ENCODE results near the gene FRS3.

Gene FRS3

DNA sequence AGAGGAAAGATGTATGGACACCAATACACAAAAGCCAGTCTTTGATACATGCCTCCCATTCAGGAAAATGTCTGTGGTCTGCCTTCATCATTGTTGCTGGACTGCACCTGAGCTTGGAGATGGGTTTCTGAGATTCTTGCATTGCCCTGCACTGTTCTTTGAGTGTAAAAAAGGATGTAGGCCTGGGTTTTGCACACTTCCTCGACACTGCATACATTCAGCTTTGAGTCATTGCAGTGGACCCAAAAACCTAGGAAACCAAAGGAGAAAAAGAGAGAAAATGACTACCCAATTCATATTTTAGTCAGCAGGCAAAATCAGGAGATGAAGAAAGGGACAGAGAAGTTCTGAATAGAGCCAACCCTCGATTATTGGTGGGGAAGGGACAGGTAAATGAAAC is 16.8 kb upstream of the FRS3 start:
- no peak for TF ChIP-seq ZNF384 (IDR thresholded peaks at IDR 0.05)
- TF ChIP-seq BHLHE40 (IDR thresholded peaks at IDR 0.05; ENCODE audit: borderline replicate concordance), result no peak
- TF ChIP-seq CTBP1 (IDR thresholded peaks at IDR 0.05; ENCODE audit: borderline replicate concordance), result no peak
- no peak for TF ChIP-seq TARDBP (IDR thresholded peaks at IDR 0.05)
- TF ChIP-seq FOXM1 (IDR thresholded peaks at IDR 0.05; ENCODE audit: borderline replicate concordance), result no peak
- TF ChIP-seq HDGF (IDR thresholded peaks at IDR 0.05; ENCODE audit: borderline replicate concordance), result no peak
- TF ChIP-seq SP1 (IDR thresholded peaks at IDR 0.05), result no peak
- TF ChIP-seq ARNT (IDR thresholded peaks at IDR 0.05), result no peak
- no peak for TF ChIP-seq ELF4 (IDR thresholded peaks at IDR 0.05)
- no peak for TF ChIP-seq SUZ12 (IDR thresholded peaks at IDR 0.05)
- no peak for TF ChIP-seq L3MBTL2 (conservative IDR thresholded peaks at IDR 0.05)
- no peak for TF ChIP-seq FOXA1 (IDR thresholded peaks at IDR 0.05)
- DNase-seq (ENCODE audit: extremely low spot score), result no peak
- POLR2A ChIA-PET, result interaction anchor here (0.7 kb wide), 1 partner anchor 9 kb away, joined by 4 read pairs; the partner anchor contains the start of gene TOMM6
- CTCF ChIA-PET, result no interaction called here

DNA sequence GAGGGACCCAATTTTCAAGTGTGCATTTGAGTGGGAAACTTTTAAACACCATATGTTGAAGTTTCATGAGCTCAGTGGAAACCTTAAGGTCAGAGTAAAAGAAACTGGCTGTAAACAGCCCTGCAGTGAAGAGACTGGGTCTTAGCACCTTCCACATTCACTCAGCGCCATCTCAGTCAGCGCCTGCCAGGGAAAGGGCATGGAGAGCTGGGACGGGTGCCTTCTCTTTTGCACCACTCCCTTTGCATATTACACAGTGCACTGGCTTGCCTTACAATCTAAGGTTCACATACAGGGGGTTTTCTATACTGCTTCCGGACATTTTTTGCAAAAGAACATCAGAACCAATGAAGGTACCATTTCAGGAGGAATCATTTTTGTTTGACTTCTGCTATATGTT is 12.3 kb upstream of the FRS3 start:
- POLR2A ChIA-PET, result no interaction called here
- CTCF ChIA-PET, result no interaction called here
- TF ChIP-seq, protein P1, sequence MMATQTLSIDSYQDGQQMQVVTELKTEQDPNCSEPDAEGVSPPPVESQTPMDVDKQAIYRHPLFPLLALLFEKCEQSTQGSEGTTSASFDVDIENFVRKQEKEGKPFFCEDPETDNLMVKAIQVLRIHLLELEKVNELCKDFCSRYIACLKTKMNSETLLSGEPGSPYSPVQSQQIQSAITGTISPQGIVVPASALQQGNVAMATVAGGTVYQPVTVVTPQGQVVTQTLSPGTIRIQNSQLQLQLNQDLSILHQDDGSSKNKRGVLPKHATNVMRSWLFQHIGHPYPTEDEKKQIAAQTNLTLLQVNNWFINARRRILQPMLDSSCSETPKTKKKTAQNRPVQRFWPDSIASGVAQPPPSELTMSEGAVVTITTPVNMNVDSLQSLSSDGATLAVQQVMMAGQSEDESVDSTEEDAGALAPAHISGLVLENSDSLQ (IDR thresholded peaks at IDR 0.05), result no peak
- TF ChIP-seq NFRKB (IDR thresholded peaks at IDR 0.05) (no peak), FOXK2 (IDR thresholded peaks at IDR 0.05) (no peak), BHLHE40 (IDR thresholded peaks at IDR 0.05; ENCODE audit: borderline replicate concordance) (no peak), TARDBP (IDR thresholded peaks at IDR 0.05) (no peak), LEF1 (IDR thresholded peaks at IDR 0.05; ENCODE audit: borderline replicate concordance) (no peak), ZNF384 (IDR thresholded peaks at IDR 0.05) (no peak), FOXM1 (IDR thresholded peaks at IDR 0.05; ENCODE audit: borderline replicate concordance) (no peak), SP1 (IDR thresholded peaks at IDR 0.05) (no peak), CTBP1 (IDR thresholded peaks at IDR 0.05; ENCODE audit: borderline replicate concordance) (no peak), SUZ12 (IDR thresholded peaks at IDR 0.05) (no peak), FOXA1 (IDR thresholded peaks at IDR 0.05) (no peak), HDGF (IDR thresholded peaks at IDR 0.05; ENCODE audit: borderline replicate concordance) (no peak), ARNT (IDR thresholded peaks at IDR 0.05) (no peak), L3MBTL2 (conservative IDR thresholded peaks at IDR 0.05) (no peak), ELF4 (IDR thresholded peaks at IDR 0.05) (no peak)
- DNase-seq (ENCODE audit: extremely low spot score), result no peak

DNA sequence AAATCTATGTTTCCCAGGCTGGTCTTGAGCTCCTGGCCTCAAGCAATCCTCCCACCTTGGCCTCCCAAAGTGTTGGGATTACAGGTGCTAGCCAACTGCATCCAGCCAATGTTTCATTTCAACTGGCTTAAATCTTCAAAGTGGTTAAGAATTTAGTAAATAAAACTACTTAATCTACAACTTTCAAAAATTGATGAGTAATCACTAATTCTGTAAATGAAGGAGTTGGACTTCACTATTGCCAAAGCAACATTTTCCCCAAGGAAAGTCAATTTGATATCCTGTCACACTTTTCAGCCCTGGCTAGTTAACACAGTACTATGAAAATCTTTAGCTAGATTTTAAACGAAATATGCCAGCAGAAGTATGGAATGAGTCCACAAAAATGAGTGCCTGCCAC is 11.6 kb upstream of the FRS3 start:
- ChIA-PET CTCF (no interaction called here), POLR2A (no interaction called here)
- no peak for DNase-seq (ENCODE audit: extremely low spot score)
- TF ChIP-seq ZNF384 (IDR thresholded peaks at IDR 0.05), result no peak
- TF ChIP-seq, protein P1 (IDR thresholded peaks at IDR 0.05), result no peak
- no peak for TF ChIP-seq FOXM1 (IDR thresholded peaks at IDR 0.05; ENCODE audit: borderline replicate concordance)
- no peak for TF ChIP-seq BHLHE40 (IDR thresholded peaks at IDR 0.05; ENCODE audit: borderline replicate concordance)
- no peak for TF ChIP-seq CTBP1 (IDR thresholded peaks at IDR 0.05; ENCODE audit: borderline replicate concordance)

DNA sequence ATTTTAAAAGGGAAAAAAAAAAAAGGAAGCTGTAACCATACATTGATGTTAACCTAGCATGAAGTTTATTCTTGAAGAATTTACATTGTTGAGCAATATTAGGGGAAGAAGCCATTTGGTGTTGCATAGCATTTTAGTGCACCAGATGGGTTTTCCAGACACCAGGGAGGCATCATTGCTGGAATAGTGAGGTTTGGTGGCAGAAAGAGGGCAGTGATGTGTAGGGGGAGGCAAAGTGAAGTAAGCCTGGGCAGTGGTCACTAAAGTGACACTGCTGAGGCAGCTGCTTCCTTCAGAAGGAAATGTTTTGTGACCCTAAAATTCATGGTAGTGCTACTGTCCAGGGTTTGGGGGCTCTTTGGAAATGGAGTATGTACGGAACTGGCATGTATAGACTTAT is 10.3 kb upstream of the FRS3 start:
- POLR2A ChIA-PET, result no interaction called here

DNA sequence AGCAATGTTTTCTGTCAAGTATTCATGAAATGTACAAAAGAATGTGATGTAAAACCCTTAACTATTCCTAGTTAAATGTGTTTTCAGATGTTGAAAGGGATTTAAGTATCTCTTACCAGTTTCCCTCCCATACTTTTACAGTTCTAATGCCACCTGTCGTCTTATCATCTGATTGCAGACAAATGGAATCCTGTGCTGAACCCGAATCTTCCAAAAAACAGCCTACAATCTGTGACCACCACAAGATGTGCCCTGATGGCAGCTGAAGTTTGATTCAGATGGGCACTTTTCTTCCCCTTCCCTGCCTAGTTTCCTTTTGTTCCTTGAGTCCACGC is 9.7 kb upstream of the FRS3 start:
- ChIA-PET POLR2A (no interaction called here), CTCF (no interaction called here)
- DNase-seq (ENCODE audit: extremely low spot score), result no peak
- no peak for TF ChIP-seq L3MBTL2 (conservative IDR thresholded peaks at IDR 0.05)
- TF ChIP-seq ARNT (IDR thresholded peaks at IDR 0.05), result no peak
- TF ChIP-seq SP1 (IDR thresholded peaks at IDR 0.05), result no peak
- TF ChIP-seq, protein P1 (IDR thresholded peaks at IDR 0.05), result no peak
- TF ChIP-seq CTBP1 (IDR thresholded peaks at IDR 0.05; ENCODE audit: borderline replicate concordance), result no peak
- TF ChIP-seq SUZ12 (IDR thresholded peaks at IDR 0.05), result no peak
- TF ChIP-seq BHLHE40 (IDR thresholded peaks at IDR 0.05; ENCODE audit: borderline replicate concordance), result no peak
- TF ChIP-seq ZNF384 (IDR thresholded peaks at IDR 0.05), result no peak
- TF ChIP-seq FOXK2 (IDR thresholded peaks at IDR 0.05), result no peak
- no peak for TF ChIP-seq ELF4 (IDR thresholded peaks at IDR 0.05)
- TF ChIP-seq FOXM1 (IDR thresholded peaks at IDR 0.05; ENCODE audit: borderline replicate concordance), result no peak
- no peak for TF ChIP-seq HDGF (IDR thresholded peaks at IDR 0.05; ENCODE audit: borderline replicate concordance)

More for the DNA sequence above, 10.3 kb upstream of the FRS3 start:
- CTCF ChIA-PET, result no interaction called here
- TF ChIP-seq ARNT (IDR thresholded peaks at IDR 0.05), result no peak
- no peak for TF ChIP-seq CTBP1 (IDR thresholded peaks at IDR 0.05; ENCODE audit: borderline replicate concordance)
- TF ChIP-seq BHLHE40 (IDR thresholded peaks at IDR 0.05; ENCODE audit: borderline replicate concordance), result no peak
- no peak for TF ChIP-seq TARDBP (IDR thresholded peaks at IDR 0.05)
- TF ChIP-seq ELF4 (IDR thresholded peaks at IDR 0.05), result no peak
- TF ChIP-seq FOXM1 (IDR thresholded peaks at IDR 0.05; ENCODE audit: borderline replicate concordance), result no peak
- TF ChIP-seq LEF1 (IDR thresholded peaks at IDR 0.05; ENCODE audit: borderline replicate concordance), result no peak
- no peak for TF ChIP-seq FOXK2 (IDR thresholded peaks at IDR 0.05)
- no peak for TF ChIP-seq SP1 (IDR thresholded peaks at IDR 0.05)
- TF ChIP-seq NFRKB (IDR thresholded peaks at IDR 0.05), result no peak
- no peak for DNase-seq (ENCODE audit: extremely low spot score)

DNA sequence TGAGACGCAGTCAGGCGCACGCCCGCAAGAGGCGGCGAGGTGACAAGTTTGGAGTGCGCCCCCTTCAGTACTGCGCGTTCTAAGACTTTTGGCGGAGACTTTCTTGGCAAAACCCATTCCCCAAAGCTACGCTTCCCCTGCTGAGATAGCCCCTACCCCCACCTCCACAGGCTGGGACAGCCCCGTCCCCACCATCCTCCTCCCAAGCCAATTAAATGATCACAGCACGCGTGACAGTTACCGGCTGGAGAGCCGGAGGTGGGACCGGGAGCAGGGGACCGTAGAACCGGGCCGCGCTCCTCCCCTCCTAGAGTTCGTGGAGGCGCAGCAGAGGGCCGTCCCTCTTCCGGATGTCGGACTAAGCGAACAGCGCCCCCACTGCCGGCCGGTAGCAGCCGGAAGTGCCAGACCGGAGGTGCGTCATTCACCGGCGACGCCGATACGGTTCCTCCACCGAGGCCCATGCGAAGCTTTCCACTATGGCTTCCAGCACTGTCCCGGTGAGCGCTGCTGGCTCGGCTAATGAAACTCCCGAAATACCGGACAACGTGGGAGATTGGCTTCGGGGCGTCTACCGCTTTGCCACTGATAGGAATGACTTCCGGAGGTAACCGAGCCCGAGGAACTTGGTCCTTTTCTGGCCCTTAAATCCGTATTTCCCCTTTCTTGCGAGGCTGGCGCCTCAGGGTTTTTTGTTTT is 7.7 kb upstream of the FRS3 start, which contains the start of gene TOMM6:
Gene TOMM6, plus strand, starts transcription at position 476 of the 699 bp plus-strand sequence. Its CDS starts 4 bp downstream, at position 480.
- DNase-seq (ENCODE audit: extremely low spot score), result peak; percentile 88
- no peak for TF ChIP-seq L3MBTL2 (conservative IDR thresholded peaks at IDR 0.05)
- TF ChIP-seq HDGF (IDR thresholded peaks at IDR 0.05; ENCODE audit: borderline replicate concordance), result no peak
- TF ChIP-seq, protein P1 (IDR thresholded peaks at IDR 0.05), result peak; percentile 43; the same call in 1 of the 2 replicates
- TF ChIP-seq CTBP1 (IDR thresholded peaks at IDR 0.05; ENCODE audit: borderline replicate concordance), result peak; percentile 8; the same call in 1 of the 2 replicates
- no peak; the same call in 1 of the 2 replicates for TF ChIP-seq NFRKB (IDR thresholded peaks at IDR 0.05)
- peak; percentile 91 for TF ChIP-seq ELF4 (IDR thresholded peaks at IDR 0.05)
- TF ChIP-seq FOXK2 (IDR thresholded peaks at IDR 0.05), result no peak
- TF ChIP-seq LEF1 (IDR thresholded peaks at IDR 0.05; ENCODE audit: borderline replicate concordance), result no peak
- CTCF ChIA-PET, result interaction anchor here (0.6 to 3.1 kb wide), 19 partner anchors 14 to 508 kb away, joined by 3 to 37 read pairs (median 3); partner anchors contain the start of genes BYSL, MED20 and TAF8
- POLR2A ChIA-PET, result interaction anchor here (0.7 to 2.7 kb wide), 25 partner anchors 9 to 268 kb away, joined by 3 to 15 read pairs (median 4); partner anchors contain the start of genes BYSL, MED20, TAF8 and USP49
